ENCODE data around the gene TRAT1. TPM values are rescaled to one million over a fixed set of nuclear protein-coding genes. Genes with fewer than 3 reads are reported as not detected.

TRAT1 gene
- total and polyA plus RNA-seq, 2 experiments from 2014 or later = not detected

- TF ChIP-seq ZNF462 (CRISPR knock-in tag; IDR thresholded peaks at IDR 0.05) (no peak), ZNF331 (CRISPR knock-in tag; IDR thresholded peaks at IDR 0.05; ENCODE audit: low read depth) (no peak), ETS1 (IDR thresholded peaks at IDR 0.05) (no peak), POLR2AphosphoS5 (IDR thresholded peaks at IDR 0.05; ENCODE audit: low read depth) (no peak), REST (IDR thresholded peaks at IDR 0.05; ENCODE audit: unreplicated experiment) (no peak), NANOG (IDR thresholded peaks at IDR 0.05; ENCODE audit: borderline replicate concordance) (no peak)
Measured at GRCh38 chr3:108804437-108804836, 18.1 kb upstream of the TRAT1 start (continued).
